Rectal smooth muscle tissue (tissue), 1 donor: ENCODE results near the gene XYLT1.

Experiments
- H3K27ac ChIP-seq: one replicate; pipeline ENCODE4 v1.7.0; 2013; ENCODE audit warnings: low read depth, low read length, inconsistent platforms
- H3K27me3 ChIP-seq: one replicate; pipeline ENCODE4 v1.7.0; 2013; ENCODE audit warnings: low read length; ENCODE audit not compliant: control insufficient read depth, insufficient read depth
- H3K36me3 ChIP-seq: one replicate; pipeline ENCODE4 v1.7.0; 2013; ENCODE audit warnings: low read length; ENCODE audit not compliant: control insufficient read depth, insufficient read depth
- H3K4me1 ChIP-seq: one replicate; pipeline ENCODE4 v1.7.0; 2013; ENCODE audit warnings: low read length; ENCODE audit not compliant: control insufficient read depth, insufficient read depth
- H3K4me3 ChIP-seq: one replicate; pipeline ENCODE4 v1.7.0; 2013; ENCODE audit warnings: low read length
- H3K9ac ChIP-seq: one replicate; pipeline ENCODE4 v1.7.0; 2013; ENCODE audit warnings: low read length

XYLT1 gene

DNA sequence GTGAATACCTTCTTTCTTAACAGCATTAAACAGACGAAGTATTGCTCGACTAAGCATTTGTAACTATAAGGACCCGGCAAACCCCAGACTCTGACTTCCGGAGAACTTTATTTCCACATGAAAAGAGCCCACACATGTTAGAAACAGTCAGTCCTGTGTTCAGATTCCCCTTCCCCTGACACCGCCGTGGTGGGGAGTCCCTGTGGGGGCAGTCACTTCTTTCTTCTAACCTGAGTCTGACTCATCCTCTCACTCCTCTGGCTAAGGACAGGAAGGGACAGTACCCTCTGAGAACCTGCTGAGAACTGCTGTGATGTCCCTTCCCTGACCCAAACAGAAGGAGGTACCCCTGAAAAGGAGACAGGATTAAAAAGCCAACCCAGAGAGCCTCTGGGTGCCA, 165.1 kb downstream of the XYLT1 start:
- H3K36me3 ChIP-seq = no peaks in the 10 kb centered on the region
- peak overlapping the region; percentile 48 for H3K27ac ChIP-seq
- H3K27me3 ChIP-seq = no peaks in the 10 kb centered on the region
- peaks cover 27% of the 10 kb centered on the region for H3K4me1 ChIP-seq
- H3K9ac ChIP-seq = no peak overlapping the region
- H3K4me3 ChIP-seq = no peak overlapping the region

DNA sequence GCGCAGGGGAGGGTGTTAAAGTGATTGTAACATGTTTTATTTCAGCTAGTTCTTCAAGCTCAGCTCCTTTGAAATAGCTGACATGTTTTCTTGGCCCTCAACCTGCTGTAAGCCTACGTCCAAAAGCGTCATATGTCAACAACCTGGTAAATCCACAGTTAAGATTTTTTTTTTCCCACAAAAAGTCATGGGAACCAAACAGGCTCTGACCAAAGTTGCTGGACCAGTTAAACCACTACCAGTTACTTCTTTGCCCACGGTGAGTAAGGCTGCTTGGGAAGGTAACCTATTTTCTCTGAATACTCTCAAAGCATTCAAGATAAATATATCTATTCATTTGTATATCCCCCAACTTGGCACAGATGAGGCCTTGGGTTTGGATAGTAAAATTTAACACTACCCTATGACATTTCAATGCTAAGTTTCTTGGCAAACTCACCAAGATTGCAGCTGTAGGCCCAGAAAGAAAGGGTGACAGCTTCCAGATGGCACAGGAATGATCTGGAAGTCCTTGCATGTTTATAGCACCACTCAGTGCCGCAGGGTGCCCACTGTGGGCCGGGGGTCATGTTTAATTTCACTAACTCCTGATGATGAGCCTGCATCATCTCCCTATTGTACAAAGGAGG, 166.2 kb downstream of the XYLT1 start:
- no peaks in the 10 kb centered on the region for H3K27me3 ChIP-seq
- H3K9ac ChIP-seq = no peak overlapping the region
- no peak overlapping the region for H3K4me3 ChIP-seq
- peak overlapping the region; percentile 81 for H3K27ac ChIP-seq
- peaks cover 28% of the 10 kb centered on the region for H3K4me1 ChIP-seq
- H3K36me3 ChIP-seq = no peaks in the 10 kb centered on the region

GRCh38 chr16:17304106-17304490, 166.7 kb downstream of the XYLT1 start:
- Histone ChIP-seq H3K36me3 (no peaks in the 10 kb centered on the region), H3K27ac (peak overlapping the region; percentile 81), H3K27me3 (no peaks in the 10 kb centered on the region), H3K4me3 (peak overlapping the region; percentile 19), H3K9ac (no peak overlapping the region), H3K4me1 (peaks cover 26% of the 10 kb centered on the region)

- H3K4me1 ChIP-seq = peaks cover 27% of the 10 kb centered on the region
- H3K9ac ChIP-seq = no peak overlapping the region
- H3K27ac ChIP-seq = peak overlapping the region; percentile 81
These were observed 167.7 kb downstream of the XYLT1 start for GRCh38 chr16:17303101-17303500.

GRCh38 chr16:17302620-17303019, 168.1 kb downstream of the XYLT1 start:
- H3K4me3 ChIP-seq = no peak overlapping the region
- H3K4me1 ChIP-seq = peaks cover 27% of the 10 kb centered on the region
- no peak overlapping the region for H3K9ac ChIP-seq
- no peaks in the 10 kb centered on the region for H3K36me3 ChIP-seq
- H3K27ac ChIP-seq = peak overlapping the region; percentile 81
- no peaks in the 10 kb centered on the region for H3K27me3 ChIP-seq

More at GRCh38 chr16:17303101-17303500, 167.7 kb downstream of the XYLT1 start:
- Histone ChIP-seq H3K4me3 (no peak overlapping the region), H3K36me3 (no peaks in the 10 kb centered on the region), H3K27me3 (no peaks in the 10 kb centered on the region)

GRCh38 chr16:17302214-17302613, 168.5 kb downstream of the XYLT1 start:
- H3K27ac ChIP-seq = no peak overlapping the region
- no peak overlapping the region for H3K4me3 ChIP-seq

DNA sequence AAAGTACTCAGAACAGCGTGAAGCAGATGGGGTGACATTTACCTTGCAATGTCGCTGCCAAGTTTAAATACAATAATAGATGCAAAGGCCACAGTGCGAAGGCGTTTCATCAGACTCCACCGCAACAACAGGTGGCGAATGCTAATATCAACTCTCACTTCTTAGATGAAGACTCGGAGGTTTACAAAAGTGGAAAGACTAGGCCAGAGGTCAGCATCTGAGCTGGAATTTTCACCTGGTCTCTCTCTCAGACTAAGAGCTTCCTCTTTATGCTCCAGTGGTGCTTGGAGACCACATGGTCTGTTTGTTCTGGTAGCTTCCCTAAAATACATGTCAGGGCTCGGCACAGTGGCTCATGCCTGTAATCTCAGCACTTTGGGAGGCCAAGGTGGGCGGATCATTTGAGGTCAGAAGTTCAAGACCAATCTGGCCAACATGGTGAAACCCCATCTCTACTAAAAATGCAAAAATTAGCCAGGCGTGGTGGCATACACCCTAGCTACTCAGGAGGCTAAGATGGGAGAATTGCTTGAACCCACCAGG, 169.1 kb downstream of the XYLT1 start:
- Histone ChIP-seq H3K27ac (no peak overlapping the region), H3K4me3 (no peak overlapping the region), H3K27me3 (no peaks in the 10 kb centered on the region), H3K9ac (no peak overlapping the region), H3K4me1 (peaks cover 27% of the 10 kb centered on the region), H3K36me3 (no peaks in the 10 kb centered on the region)

More at GRCh38 chr16:17302214-17302613, 168.5 kb downstream of the XYLT1 start:
- H3K27me3 ChIP-seq = no peaks in the 10 kb centered on the region
- peaks cover 27% of the 10 kb centered on the region for H3K4me1 ChIP-seq
- no peaks in the 10 kb centered on the region for H3K36me3 ChIP-seq
- no peak overlapping the region for H3K9ac ChIP-seq

DNA sequence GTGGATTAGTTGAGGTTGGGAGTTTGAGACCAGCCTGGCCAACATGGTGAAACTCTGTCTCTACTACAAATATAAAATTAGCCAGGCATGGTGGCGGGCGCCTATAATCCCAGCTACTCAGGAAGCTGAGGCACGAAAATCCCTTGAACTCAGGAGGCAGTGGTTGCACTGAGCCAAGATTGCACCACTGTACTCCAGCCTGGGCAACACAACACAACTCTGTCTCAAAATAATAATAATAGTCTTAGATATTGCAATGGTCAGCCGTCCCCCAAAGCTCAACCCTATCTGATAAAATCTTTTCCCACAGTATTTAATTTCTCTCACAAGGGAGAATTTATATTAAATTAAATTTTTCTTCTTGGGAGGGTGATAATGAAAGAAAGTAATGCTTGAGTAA, 169.6 kb downstream of the XYLT1 start:
- H3K4me3 ChIP-seq = no peak overlapping the region
- H3K4me1 ChIP-seq = peaks cover 32% of the 10 kb centered on the region
- no peak overlapping the region for H3K9ac ChIP-seq
- no peaks in the 10 kb centered on the region for H3K36me3 ChIP-seq
- no peaks in the 10 kb centered on the region for H3K27me3 ChIP-seq
- no peak overlapping the region for H3K27ac ChIP-seq

GRCh38 chr16:17299790-17300189, 171.0 kb downstream of the XYLT1 start:
- H3K9ac ChIP-seq = no peak overlapping the region
- no peaks in the 10 kb centered on the region for H3K27me3 ChIP-seq
- H3K4me3 ChIP-seq = no peak overlapping the region
- peaks cover 25% of the 10 kb centered on the region for H3K4me1 ChIP-seq
- no peak overlapping the region for H3K27ac ChIP-seq
- no peaks in the 10 kb centered on the region for H3K36me3 ChIP-seq

DNA sequence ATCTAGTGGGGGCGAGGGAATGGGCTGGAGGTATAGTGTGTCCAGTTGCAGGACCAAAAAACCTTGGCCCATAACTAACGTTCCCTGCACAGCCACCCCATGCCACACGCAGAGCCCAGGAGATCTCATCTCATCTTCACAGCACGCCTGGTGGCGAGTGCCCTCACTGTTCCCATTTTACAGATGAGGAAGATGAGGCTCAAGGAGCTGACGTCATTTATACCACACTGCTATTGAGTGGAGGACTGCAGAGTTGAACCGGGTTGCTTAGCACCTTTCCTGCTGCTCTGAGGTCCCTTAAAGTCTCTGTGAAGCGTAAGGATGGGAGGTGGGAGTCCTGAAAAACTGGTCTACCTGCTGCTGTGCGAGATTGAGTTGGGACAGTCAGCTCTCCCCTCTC, 172.5 kb downstream of the XYLT1 start:
- H3K4me3 ChIP-seq = no peak overlapping the region

DNA sequence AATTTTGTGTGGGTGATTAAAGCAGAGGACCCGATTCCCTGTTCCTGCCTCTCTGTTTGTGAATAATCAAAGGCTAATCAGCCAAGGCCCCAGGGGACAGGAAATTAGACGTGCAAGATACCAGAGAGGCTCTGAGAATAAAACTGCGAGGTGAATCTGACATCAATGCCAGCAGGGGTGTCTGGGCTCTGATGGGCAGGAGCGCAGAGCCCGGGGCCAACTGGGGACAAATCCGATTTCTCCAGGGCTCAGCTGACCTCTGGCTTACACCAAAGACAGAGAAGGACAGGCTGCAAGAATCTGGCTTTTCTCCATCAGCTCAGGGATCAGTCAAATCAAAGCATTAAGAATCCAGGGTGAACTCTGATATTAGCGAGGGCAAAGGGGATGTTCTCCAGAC, 174.3 kb downstream of the XYLT1 start:
- Histone ChIP-seq H3K36me3 (no peaks in the 10 kb centered on the region), H3K27ac (no peak overlapping the region), H3K4me1 (peaks cover 14% of the 10 kb centered on the region), H3K4me3 (no peak overlapping the region), H3K27me3 (no peaks in the 10 kb centered on the region), H3K9ac (no peak overlapping the region)

More for the DNA sequence above, 172.5 kb downstream of the XYLT1 start:
- Histone ChIP-seq H3K36me3 (no peaks in the 10 kb centered on the region), H3K9ac (no peak overlapping the region), H3K27me3 (no peaks in the 10 kb centered on the region), H3K4me1 (peaks cover 14% of the 10 kb centered on the region), H3K27ac (no peak overlapping the region)

DNA sequence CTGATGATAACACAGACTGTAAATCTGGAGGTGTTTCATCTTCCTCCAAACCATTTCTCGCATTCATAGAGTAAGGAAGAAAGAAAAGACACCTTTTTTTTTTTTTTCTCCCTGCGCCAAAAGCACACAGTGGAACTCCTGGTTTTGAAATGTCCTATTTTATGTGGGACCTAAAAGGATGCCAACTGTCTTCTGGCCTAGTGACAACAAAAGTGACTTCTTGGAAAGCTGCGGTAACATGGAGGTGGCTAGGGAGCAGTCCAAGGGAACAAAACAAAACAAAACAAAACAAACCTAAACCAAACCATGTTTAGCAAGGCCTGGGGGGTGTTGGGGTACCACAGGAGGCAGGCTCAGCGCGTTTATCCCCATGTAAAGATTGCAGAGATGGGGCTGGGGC, 174.8 kb downstream of the XYLT1 start:
- Histone ChIP-seq H3K27ac (no peak overlapping the region), H3K36me3 (no peaks in the 10 kb centered on the region), H3K27me3 (no peaks in the 10 kb centered on the region), H3K9ac (no peak overlapping the region), H3K4me1 (peaks cover 14% of the 10 kb centered on the region), H3K4me3 (no peak overlapping the region)

DNA sequence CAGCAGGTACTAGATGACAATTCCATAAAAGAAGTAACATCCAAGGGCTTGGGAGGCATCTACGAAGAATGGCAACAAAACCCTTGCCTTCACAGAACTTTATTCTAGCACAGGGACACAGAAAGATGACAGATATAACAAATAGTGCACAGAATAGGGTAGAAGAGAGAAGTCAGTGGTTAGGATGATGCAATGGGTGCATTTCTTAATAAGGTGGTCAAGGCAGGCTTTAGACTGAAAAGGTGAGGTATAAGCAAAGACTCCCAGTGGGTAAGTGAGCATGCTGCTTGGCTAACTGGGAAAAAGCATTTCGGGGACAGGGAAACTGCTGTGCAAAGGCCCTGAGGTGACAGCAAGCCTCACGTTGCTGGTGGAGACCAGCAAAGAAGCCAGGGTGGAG, 175.9 kb downstream of the XYLT1 start:
- no peak overlapping the region for H3K9ac ChIP-seq
- H3K4me3 ChIP-seq = no peak overlapping the region
- no peaks in the 10 kb centered on the region for H3K27me3 ChIP-seq
- no peak overlapping the region for H3K27ac ChIP-seq
- peaks cover 16% of the 10 kb centered on the region for H3K4me1 ChIP-seq
- H3K36me3 ChIP-seq = no peaks in the 10 kb centered on the region
